Ishikawa (cell line): ENCODE data around the gene SYTL3.

Source experiments
- CEBPB ChIP-seq: IDR thresholded peaks from 2 replicates; pipeline ENCODE4 v1.6.1; 2012
- CREB1 ChIP-seq: IDR thresholded peaks from 2 replicates; pipeline ENCODE4 v1.6.1; 2012; ENCODE audit warnings: low read depth
- EGR1 ChIP-seq: IDR thresholded peaks from 2 replicates; pipeline ENCODE4 v1.6.1; 2012
- EP300 ChIP-seq: IDR thresholded peaks from 2 replicates; pipeline ENCODE4 v1.6.1; 2012; ENCODE audit warnings: borderline replicate concordance
- NFIC ChIP-seq: IDR thresholded peaks from 2 replicates; pipeline ENCODE4 v1.6.1; 2012
- RAD21 ChIP-seq: IDR thresholded peaks from 2 replicates; pipeline ENCODE4 v1.6.1; 2012; ENCODE audit warnings: low read depth
- YY1 ChIP-seq: IDR thresholded peaks from 2 replicates; pipeline ENCODE4 v1.6.1; 2012; ENCODE audit warnings: low read depth
- ZBTB7A ChIP-seq: IDR thresholded peaks from 2 replicates; pipeline ENCODE4 v1.6.1; 2012; ENCODE audit warnings: low read depth
- TF ChIP-seq, protein P1 (sequence below): IDR thresholded peaks from 2 replicates; pipeline ENCODE4 v1.6.1; 2012
- TF ChIP-seq, protein P2 (sequence below): IDR thresholded peaks from 2 replicates; pipeline ENCODE4 v1.6.1; 2012; ENCODE audit warnings: low read depth, mild to moderate bottlenecking
- TF ChIP-seq, protein P3 (sequence below): IDR thresholded peaks from 2 replicates; pipeline ENCODE4 v1.6.1; 2012

DNA sequence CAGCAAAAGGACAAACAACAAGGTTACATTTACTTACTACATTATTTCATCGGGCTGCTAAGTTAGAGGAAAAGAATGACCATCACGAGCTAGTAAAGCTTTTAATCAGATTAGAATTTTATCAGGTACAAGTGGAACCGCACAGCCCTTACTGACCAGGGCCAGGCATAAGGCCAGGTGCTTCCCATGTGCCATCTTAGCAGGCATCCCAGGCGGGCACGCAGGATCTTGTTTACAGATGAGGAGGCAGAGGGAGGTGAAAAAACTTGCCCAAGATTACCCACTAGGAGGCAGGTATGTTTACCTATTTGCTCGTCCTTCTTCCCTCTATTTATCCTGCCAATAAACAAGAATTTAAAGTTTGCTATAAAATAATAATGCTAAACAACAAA is 158.6 kb downstream of the SYTL3 start:
- TF ChIP-seq EP300 (no peak), YY1 (no peak), RAD21 (no peak), NFIC (no peak), EGR1 (no peak), CREB1 (no peak), CEBPB (no peak), ZBTB7A (no peak)
- TF ChIP-seq, protein P1, sequence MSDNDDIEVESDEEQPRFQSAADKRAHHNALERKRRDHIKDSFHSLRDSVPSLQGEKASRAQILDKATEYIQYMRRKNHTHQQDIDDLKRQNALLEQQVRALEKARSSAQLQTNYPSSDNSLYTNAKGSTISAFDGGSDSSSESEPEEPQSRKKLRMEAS = no peak
- TF ChIP-seq, protein P2, sequence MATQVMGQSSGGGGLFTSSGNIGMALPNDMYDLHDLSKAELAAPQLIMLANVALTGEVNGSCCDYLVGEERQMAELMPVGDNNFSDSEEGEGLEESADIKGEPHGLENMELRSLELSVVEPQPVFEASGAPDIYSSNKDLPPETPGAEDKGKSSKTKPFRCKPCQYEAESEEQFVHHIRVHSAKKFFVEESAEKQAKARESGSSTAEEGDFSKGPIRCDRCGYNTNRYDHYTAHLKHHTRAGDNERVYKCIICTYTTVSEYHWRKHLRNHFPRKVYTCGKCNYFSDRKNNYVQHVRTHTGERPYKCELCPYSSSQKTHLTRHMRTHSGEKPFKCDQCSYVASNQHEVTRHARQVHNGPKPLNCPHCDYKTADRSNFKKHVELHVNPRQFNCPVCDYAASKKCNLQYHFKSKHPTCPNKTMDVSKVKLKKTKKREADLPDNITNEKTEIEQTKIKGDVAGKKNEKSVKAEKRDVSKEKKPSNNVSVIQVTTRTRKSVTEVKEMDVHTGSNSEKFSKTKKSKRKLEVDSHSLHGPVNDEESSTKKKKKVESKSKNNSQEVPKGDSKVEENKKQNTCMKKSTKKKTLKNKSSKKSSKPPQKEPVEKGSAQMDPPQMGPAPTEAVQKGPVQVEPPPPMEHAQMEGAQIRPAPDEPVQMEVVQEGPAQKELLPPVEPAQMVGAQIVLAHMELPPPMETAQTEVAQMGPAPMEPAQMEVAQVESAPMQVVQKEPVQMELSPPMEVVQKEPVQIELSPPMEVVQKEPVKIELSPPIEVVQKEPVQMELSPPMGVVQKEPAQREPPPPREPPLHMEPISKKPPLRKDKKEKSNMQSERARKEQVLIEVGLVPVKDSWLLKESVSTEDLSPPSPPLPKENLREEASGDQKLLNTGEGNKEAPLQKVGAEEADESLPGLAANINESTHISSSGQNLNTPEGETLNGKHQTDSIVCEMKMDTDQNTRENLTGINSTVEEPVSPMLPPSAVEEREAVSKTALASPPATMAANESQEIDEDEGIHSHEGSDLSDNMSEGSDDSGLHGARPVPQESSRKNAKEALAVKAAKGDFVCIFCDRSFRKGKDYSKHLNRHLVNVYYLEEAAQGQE = no peak
- TF ChIP-seq, protein P3, sequence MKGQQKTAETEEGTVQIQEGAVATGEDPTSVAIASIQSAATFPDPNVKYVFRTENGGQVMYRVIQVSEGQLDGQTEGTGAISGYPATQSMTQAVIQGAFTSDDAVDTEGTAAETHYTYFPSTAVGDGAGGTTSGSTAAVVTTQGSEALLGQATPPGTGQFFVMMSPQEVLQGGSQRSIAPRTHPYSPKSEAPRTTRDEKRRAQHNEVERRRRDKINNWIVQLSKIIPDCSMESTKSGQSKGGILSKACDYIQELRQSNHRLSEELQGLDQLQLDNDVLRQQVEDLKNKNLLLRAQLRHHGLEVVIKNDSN = no peak
